Vagina (tissue), 2 donors: ENCODE data around the gene NAPEPLD. TPM values are rescaled to one million over a fixed set of nuclear protein-coding genes. Genes with fewer than 3 reads are reported as not detected.
"Not testable (repeated sequence)": the region's sequence is repeated elsewhere in the genome, so short reads cannot be mapped to it uniquely, and the experiment has no call there.

Experiments
- DNase-seq, 2 donors: peaks; one replicate each; pipeline ENCODE4 v3.0.0-alpha.2; 2017; ENCODE audit errors: extremely low spot score in 2 of 2
- H3K27ac ChIP-seq: fragments of 200-600 bp; sonication (generic); one replicate; pipeline ENCODE4 v1.5.1; 2019
- H3K27me3 ChIP-seq: fragments of 200-600 bp; sonication (generic); one replicate; pipeline ENCODE4 v1.5.1; 2019
- H3K36me3 ChIP-seq, 2 donors: fragments of 200-600 bp; sonication (generic); one replicate each; pipeline ENCODE4 v1.5.1; 2017 to 2019
- H3K4me1 ChIP-seq: fragments of 200-600 bp; sonication (generic); one replicate; pipeline ENCODE4 v1.5.1; 2019
- H3K4me3 ChIP-seq, 2 donors: fragments of 200-600 bp; sonication (generic); 1 replicate in 1 of 2; 2 replicates in 1 of 2; pipeline ENCODE4 v1.5.1; 2016 to 2019
- H3K9me3 ChIP-seq: fragments of 200-600 bp; sonication (generic); one replicate; pipeline ENCODE4 v1.5.1; 2019
- POLR2A ChIP-seq, 2 donors: fragments of 450-650 bp; IDR thresholded peaks; one replicate each; pipeline ENCODE4 v1.6.1; 2017; ENCODE audit warnings: antibody characterized with exemption in 2 of 2, mild to moderate bottlenecking in 2 of 2, moderate library complexity in 2 of 2
- POLR2AphosphoS5 ChIP-seq, 2 donors: sonication (generic); formaldehyde crosslinking; IDR thresholded peaks; one replicate each; pipeline ENCODE4 v1.9.0; 2017; ENCODE audit warnings: antibody characterized with exemption in 2 of 2, mild to moderate bottlenecking in 2 of 2, low read depth in 1 of 2; ENCODE audit not compliant: insufficient read depth in 1 of 2
- intact Hi-C: fragments of 100-400 bp; cut with DNase I; formaldehyde crosslinking; loops from one replicate; pipeline ENCODE4 v1.15.1; 2023
- total RNA-seq: library from RNA; depleted of rRNA; stranded (reverse); fragments of >200 nt; gene quantifications from one replicate; pipeline ENCODE4 v1.2.3, GENCODE V29; 2016
- TF ChIP-seq, protein P1 (sequence below), 3 experiments: fragments of 450-650 bp in 2 of 3; fragments of 200-600 bp in 1 of 3; sonication (generic) in 1 of 3; IDR thresholded peaks; one replicate each; pipeline ENCODE4 v1.5.1; 2017 to 2019; ENCODE audit warnings: antibody characterized with exemption in 3 of 3, mild to moderate bottlenecking in 2 of 3, moderate library complexity in 2 of 3

The NAPEPLD gene
- total RNA-seq, 1 donor from 2014 or later: 15.0 TPM

DNA sequence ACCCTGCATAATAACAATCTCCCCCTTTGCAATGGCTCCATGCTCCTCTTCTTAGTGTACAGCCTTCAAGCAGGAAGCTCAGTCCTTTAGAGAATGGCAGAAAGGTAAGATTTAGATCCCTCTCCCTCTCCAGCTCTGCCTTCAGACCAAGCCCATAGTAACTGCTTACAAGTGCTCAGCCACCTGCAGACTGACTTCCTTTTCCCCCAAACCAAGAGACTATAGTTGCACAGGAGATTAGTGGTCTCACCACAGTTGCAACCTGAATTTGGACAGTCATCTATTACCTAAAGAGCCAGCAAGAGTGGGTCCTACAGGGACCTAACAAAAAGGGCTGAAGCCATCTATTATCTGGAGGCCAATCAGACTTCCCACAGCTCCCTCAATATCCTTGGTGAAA is 90.8 kb downstream of the NAPEPLD start:
- DNase-seq: no peak
- no peaks in the 10 kb centered on the region for H3K9me3 ChIP-seq
- TF ChIP-seq, protein P1, sequence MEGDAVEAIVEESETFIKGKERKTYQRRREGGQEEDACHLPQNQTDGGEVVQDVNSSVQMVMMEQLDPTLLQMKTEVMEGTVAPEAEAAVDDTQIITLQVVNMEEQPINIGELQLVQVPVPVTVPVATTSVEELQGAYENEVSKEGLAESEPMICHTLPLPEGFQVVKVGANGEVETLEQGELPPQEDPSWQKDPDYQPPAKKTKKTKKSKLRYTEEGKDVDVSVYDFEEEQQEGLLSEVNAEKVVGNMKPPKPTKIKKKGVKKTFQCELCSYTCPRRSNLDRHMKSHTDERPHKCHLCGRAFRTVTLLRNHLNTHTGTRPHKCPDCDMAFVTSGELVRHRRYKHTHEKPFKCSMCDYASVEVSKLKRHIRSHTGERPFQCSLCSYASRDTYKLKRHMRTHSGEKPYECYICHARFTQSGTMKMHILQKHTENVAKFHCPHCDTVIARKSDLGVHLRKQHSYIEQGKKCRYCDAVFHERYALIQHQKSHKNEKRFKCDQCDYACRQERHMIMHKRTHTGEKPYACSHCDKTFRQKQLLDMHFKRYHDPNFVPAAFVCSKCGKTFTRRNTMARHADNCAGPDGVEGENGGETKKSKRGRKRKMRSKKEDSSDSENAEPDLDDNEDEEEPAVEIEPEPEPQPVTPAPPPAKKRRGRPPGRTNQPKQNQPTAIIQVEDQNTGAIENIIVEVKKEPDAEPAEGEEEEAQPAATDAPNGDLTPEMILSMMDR (IDR thresholded peaks at IDR 0.05): no peak
- TF ChIP-seq POLR2A (IDR thresholded peaks at IDR 0.05) (no peak), POLR2AphosphoS5 (IDR thresholded peaks at IDR 0.05; ENCODE audit: insufficient read depth in 1 of 2, low read depth in 1 of 2) (no peak)
- intact Hi-C loops: no loop called here
- no peak overlapping the region for H3K4me3 ChIP-seq
- H3K27me3 ChIP-seq: no peaks in the 10 kb centered on the region
- no peak overlapping the region for H3K27ac ChIP-seq
- no peaks in the 10 kb centered on the region for H3K4me1 ChIP-seq
- H3K36me3 ChIP-seq: no peaks in the 10 kb centered on the region

DNA sequence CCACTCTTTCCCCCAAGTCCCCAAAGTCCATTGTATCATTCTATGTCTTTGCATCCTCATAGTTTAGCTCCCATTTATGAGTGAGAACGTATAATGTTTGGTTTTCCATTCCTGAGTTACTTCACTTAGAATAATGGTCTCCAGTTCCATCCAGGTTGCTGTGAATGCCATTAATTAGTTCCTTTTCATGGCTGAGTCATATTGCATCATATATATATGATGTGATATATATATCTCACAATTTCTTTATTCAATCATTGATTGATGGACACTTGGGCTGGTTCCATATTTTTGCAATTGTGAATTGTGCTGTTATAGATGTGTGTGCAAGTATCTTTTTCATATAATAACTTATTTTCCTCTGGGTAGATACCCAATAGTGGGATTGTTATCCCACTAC is 92.9 kb downstream of the NAPEPLD start:
- H3K27me3 ChIP-seq, H3K4me1 ChIP-seq, H3K9me3 ChIP-seq, H3K36me3 ChIP-seq, H3K4me3 ChIP-seq, H3K27ac ChIP-seq, DNase-seq, intact Hi-C loops: not testable (repeated sequence)

- Histone ChIP-seq H3K4me3 (no peak overlapping the region), H3K9me3 (no peaks in the 10 kb centered on the region), H3K27ac (no peak overlapping the region), H3K27me3 (no peaks in the 10 kb centered on the region), H3K36me3 (no peaks in the 10 kb centered on the region), H3K4me1 (no peaks in the 10 kb centered on the region)
- no peak for DNase-seq
- intact Hi-C loops: no loop called here
- TF ChIP-seq, protein P1 (IDR thresholded peaks at IDR 0.05): no peak
- TF ChIP-seq POLR2A (IDR thresholded peaks at IDR 0.05) (no peak), POLR2AphosphoS5 (IDR thresholded peaks at IDR 0.05; ENCODE audit: insufficient read depth in 1 of 2, low read depth in 1 of 2) (no peak)
Measured at GRCh38 chr7:103051519-103051918, 97.4 kb downstream of the NAPEPLD start.

Other genes starting within 250 kb of the NAPEPLD start
- 2.9 TPM for gene LRRC17, start 236.1 kb downstream of the NAPEPLD start, total RNA-seq
- gene FBXL13, start 74.3 kb downstream of the NAPEPLD start, total RNA-seq: 0.98 TPM
- 36.6 TPM for gene ARMC10, start 74.0 kb downstream of the NAPEPLD start, total RNA-seq
- gene PMPCB, start 148.3 kb upstream of the NAPEPLD start, total RNA-seq: 28.7 TPM
- gene DNAJC2, start 195.7 kb upstream of the NAPEPLD start, total RNA-seq: 12.0 TPM
- gene PSMC2, start 198.5 kb upstream of the NAPEPLD start, total RNA-seq: 63.3 TPM